ENCODE data around the gene LINC00305. TPM values are rescaled to one million over a fixed set of nuclear protein-coding genes. Genes with fewer than 3 reads are reported as not detected.

LINC00305 gene
- polyA plus RNA-seq, 3 donors: not detected

DNA sequence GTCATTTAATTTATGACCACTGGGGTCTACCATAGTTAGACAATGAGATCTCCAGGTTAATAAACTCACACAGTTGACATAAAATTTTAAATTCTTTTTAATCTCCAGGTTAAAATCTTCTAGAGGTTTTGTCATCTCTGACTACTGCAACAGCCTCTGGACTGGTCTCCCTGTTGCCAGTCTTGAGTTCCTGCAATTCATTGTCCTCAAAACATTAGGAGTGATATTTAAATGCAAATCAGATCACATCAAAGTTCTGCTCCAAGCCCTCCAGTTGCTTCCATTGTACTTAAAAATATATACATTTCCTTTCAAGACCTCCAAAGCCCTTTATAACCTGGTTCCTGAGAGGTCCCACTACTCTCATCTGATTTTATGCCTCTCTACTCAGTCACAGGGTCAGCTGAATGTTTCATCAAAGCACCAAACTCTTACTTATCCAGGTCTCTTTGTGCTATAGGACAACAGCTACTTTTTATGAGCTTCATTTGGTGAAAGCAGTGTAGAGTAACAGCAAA lies 18.6 kb upstream of the LINC00305 start:
- Histone ChIP-seq H3K9me3 (replicated peaks in 1 of 2; ENCODE audit: control insufficient read depth in 1 of 2, insufficient read depth in 1 of 2, low read length in 2 of 2) (no peaks in the 10 kb centered on the region), H4K20me1 (ENCODE audit: insufficient read depth, low read length) (no peaks in the 10 kb centered on the region), H3K79me2 (ENCODE audit: insufficient read depth, low read length) (no peaks in the 10 kb centered on the region), H3K4me2 (replicated peaks; ENCODE audit: extremely low read depth, low read length, poor library complexity, severe bottlenecking) (no peak overlapping the region), H3K36me3 (replicated peaks in 1 of 2; ENCODE audit: control insufficient read depth in 1 of 2, insufficient read depth in 2 of 2, low read length in 2 of 2) (no peaks in the 10 kb centered on the region), H2AFZ (ENCODE audit: insufficient read depth, low read depth, low read length, poor library complexity, severe bottlenecking) (no peak overlapping the region), H3K9ac (ENCODE audit: insufficient read depth, low read length, poor library complexity, severe bottlenecking) (no peak overlapping the region), H3K27me3 (ENCODE audit: control insufficient read depth in 2 of 2, insufficient read depth in 2 of 2, low read length in 2 of 2) (no peaks in the 10 kb centered on the region), H3K4me3 (replicated peaks in 1 of 3; ENCODE audit: low read depth in 2 of 3, low read length in 3 of 3) (no peak overlapping the region), H3K27ac (ENCODE audit: low read depth in 1 of 2, low read length in 2 of 2) (no peak overlapping the region), H3K4me1 (ENCODE audit: control insufficient read depth in 1 of 2, insufficient read depth in 2 of 2, low read length in 2 of 2) (no peaks in the 10 kb centered on the region)
- Mint-ChIP-seq H3K4me3 (no peak overlapping the region), H3K27me3 (ENCODE audit: low read depth in 3 of 3) (peaks cover 0 to 2% (median 0%) of the 10 kb centered on the region in 3 donors), H3K36me3 (no peaks in the 10 kb centered on the region), H3K9me3 (peaks cover 0 to 4% (median 0%) of the 10 kb centered on the region in 7 donors), H3K4me1 (no peaks in the 10 kb centered on the region), H3K27ac (no peak overlapping the region)
- TF ChIP-seq CTCF (IDR thresholded peaks at IDR 0.05): no peak
- intact Hi-C loops (cut with micrococcal nuclease): no loop called here
- no peak for DNase-seq

- no peak for TF ChIP-seq CTCF (IDR thresholded peaks at IDR 0.05)
- no peak for DNase-seq
- Histone ChIP-seq H3K4me3 (replicated peaks in 1 of 3; ENCODE audit: low read depth in 2 of 3, low read length in 3 of 3) (no peak overlapping the region), H3K4me1 (ENCODE audit: control insufficient read depth in 1 of 2, insufficient read depth in 2 of 2, low read length in 2 of 2) (no peaks in the 10 kb centered on the region), H3K9me3 (replicated peaks in 1 of 2; ENCODE audit: control insufficient read depth in 1 of 2, insufficient read depth in 1 of 2, low read length in 2 of 2) (no peaks in the 10 kb centered on the region), H3K9ac (ENCODE audit: insufficient read depth, low read length, poor library complexity, severe bottlenecking) (no peak overlapping the region), H4K20me1 (ENCODE audit: insufficient read depth, low read length) (no peaks in the 10 kb centered on the region), H3K27ac (ENCODE audit: low read depth in 1 of 2, low read length in 2 of 2) (no peak overlapping the region), H3K36me3 (replicated peaks in 1 of 2; ENCODE audit: control insufficient read depth in 1 of 2, insufficient read depth in 2 of 2, low read length in 2 of 2) (no peaks in the 10 kb centered on the region), H2AFZ (ENCODE audit: insufficient read depth, low read depth, low read length, poor library complexity, severe bottlenecking) (no peak overlapping the region), H3K79me2 (ENCODE audit: insufficient read depth, low read length) (no peaks in the 10 kb centered on the region), H3K4me2 (replicated peaks; ENCODE audit: extremely low read depth, low read length, poor library complexity, severe bottlenecking) (no peak overlapping the region), H3K27me3 (ENCODE audit: control insufficient read depth in 2 of 2, insufficient read depth in 2 of 2, low read length in 2 of 2) (no peaks in the 10 kb centered on the region)
- Mint-ChIP-seq H3K27me3 (ENCODE audit: low read depth in 3 of 3) (peaks cover 0 to 2% (median 0%) of the 10 kb centered on the region in 3 donors), H3K4me3 (no peak overlapping the region), H3K27ac (no peak overlapping the region), H3K9me3 (peaks cover 0 to 4% (median 0%) of the 10 kb centered on the region in 7 donors), H3K4me1 (no peaks in the 10 kb centered on the region), H3K36me3 (no peaks in the 10 kb centered on the region)
- intact Hi-C loops (cut with micrococcal nuclease): no loop called here
- no CpG with 5 or more reads among the region's 2 CpGs for WGBS (ENCODE audit: insufficient coverage)
Observed at GRCh38 chr18:64165906-64166305, 17.0 kb upstream of the LINC00305 start.
